ENCODE measurements around the gene PTPDC1.

- no peak for TF ChIP-seq L3MBTL2 (conservative IDR thresholded peaks at IDR 0.05)
- TF ChIP-seq FOXM1 (IDR thresholded peaks at IDR 0.05; ENCODE audit: borderline replicate concordance), result no peak
Observed at GRCh38 chr9:94061864-94062263, 22.4 kb upstream of the PTPDC1 start.

All from HEK293T (cell line).